Spleen (tissue), 7 donors: ENCODE results near the gene H19.

Experiments
- POLR2A ChIP-seq, 3 donors: fragments of 450-650 bp; IDR thresholded peaks; one replicate each; pipeline ENCODE4 v1.5.1; 2017; ENCODE audit warnings: antibody characterized with exemption in 3 of 3, mild to moderate bottlenecking in 1 of 3
- TF ChIP-seq, protein P1 (sequence below), 11 experiments: fragments of 200-600 bp in 7 of 11; fragments of 450-650 bp in 4 of 11; sonication (generic) in 4 of 11; IDR thresholded peaks in 8 of 11; conservative IDR thresholded peaks in 3 of 11; 1 replicate in 7 of 11; 2 replicates in 4 of 11; pipeline versions ENCODE4 v1.4.0 to v1.8.0; 2016 to 2021; ENCODE audit warnings: antibody characterized with exemption in 11 of 11, inconsistent platforms in 4 of 11, mild to moderate bottlenecking in 1 of 11
- donor health status: DM: no; HTN: no; CAD: no; lungs with moderate emphysema.
- donor health status: DM: no; HTN: no; CAD: no.
- donor health status: DM: no; HTN: no; CAD: no.

DNA sequence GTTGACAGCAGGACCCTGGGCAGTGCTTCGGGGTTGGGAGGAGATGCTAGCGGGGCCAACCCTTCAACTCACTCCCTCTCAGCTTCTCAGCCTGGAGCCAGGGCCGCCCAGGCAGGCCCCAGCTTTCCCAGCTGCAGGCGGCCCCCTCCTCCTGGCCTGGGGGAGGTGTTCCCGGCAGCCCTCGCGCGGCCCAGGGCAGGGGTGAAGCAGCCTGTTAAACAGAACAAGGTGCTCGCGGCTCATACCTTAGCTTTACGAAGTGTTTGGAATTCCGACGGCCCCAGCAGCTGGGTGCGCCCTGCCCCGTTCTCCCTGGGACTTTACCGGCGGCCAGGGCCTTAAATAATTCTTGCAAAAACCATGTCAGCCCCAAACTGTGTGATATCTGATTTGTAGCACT is 33.3 kb downstream of the H19 start:
- TF ChIP-seq, protein P1, sequence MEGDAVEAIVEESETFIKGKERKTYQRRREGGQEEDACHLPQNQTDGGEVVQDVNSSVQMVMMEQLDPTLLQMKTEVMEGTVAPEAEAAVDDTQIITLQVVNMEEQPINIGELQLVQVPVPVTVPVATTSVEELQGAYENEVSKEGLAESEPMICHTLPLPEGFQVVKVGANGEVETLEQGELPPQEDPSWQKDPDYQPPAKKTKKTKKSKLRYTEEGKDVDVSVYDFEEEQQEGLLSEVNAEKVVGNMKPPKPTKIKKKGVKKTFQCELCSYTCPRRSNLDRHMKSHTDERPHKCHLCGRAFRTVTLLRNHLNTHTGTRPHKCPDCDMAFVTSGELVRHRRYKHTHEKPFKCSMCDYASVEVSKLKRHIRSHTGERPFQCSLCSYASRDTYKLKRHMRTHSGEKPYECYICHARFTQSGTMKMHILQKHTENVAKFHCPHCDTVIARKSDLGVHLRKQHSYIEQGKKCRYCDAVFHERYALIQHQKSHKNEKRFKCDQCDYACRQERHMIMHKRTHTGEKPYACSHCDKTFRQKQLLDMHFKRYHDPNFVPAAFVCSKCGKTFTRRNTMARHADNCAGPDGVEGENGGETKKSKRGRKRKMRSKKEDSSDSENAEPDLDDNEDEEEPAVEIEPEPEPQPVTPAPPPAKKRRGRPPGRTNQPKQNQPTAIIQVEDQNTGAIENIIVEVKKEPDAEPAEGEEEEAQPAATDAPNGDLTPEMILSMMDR (IDR thresholded peaks at IDR 0.05 in 8 of 11, conservative IDR thresholded peaks at IDR 0.05 in 3 of 11): no peak
- no peak for TF ChIP-seq POLR2A (IDR thresholded peaks at IDR 0.05)
